GM10248 (cell line): ENCODE measurements around the gene WT1.

ENCODE experiments used
- CTCF ChIA-PET: fragments of 300-600 bp; sonication (Branson Sonifier 250); formaldehyde crosslinking; extraction: SDS; loops from one replicate; lab custom pipeline; 2021; ENCODE audit warnings: antibody characterized with exemption; lab: Yijun Ruan, JAX
- POLR2A ChIA-PET: fragments of 350-650 bp; sonication (Branson Sonifier 250); formaldehyde crosslinking; extraction: SDS; loops from one replicate; lab custom pipeline; 2020; ENCODE audit warnings: antibody characterized with exemption; lab: Yijun Ruan, JAX
- DNase-seq: peaks from one replicate; pipeline ENCODE4 v3.0.0; 2012; ENCODE audit errors: extremely low spot score
- TF ChIP-seq, protein P1 (sequence below): IDR thresholded peaks from 2 replicates; pipeline ENCODE4 v1.5.1; 2012; ENCODE audit warnings: mild to moderate bottlenecking, low read depth; ENCODE audit errors: extremely low read depth, missing control alignments, control extremely low read depth

The WT1 gene

DNA sequence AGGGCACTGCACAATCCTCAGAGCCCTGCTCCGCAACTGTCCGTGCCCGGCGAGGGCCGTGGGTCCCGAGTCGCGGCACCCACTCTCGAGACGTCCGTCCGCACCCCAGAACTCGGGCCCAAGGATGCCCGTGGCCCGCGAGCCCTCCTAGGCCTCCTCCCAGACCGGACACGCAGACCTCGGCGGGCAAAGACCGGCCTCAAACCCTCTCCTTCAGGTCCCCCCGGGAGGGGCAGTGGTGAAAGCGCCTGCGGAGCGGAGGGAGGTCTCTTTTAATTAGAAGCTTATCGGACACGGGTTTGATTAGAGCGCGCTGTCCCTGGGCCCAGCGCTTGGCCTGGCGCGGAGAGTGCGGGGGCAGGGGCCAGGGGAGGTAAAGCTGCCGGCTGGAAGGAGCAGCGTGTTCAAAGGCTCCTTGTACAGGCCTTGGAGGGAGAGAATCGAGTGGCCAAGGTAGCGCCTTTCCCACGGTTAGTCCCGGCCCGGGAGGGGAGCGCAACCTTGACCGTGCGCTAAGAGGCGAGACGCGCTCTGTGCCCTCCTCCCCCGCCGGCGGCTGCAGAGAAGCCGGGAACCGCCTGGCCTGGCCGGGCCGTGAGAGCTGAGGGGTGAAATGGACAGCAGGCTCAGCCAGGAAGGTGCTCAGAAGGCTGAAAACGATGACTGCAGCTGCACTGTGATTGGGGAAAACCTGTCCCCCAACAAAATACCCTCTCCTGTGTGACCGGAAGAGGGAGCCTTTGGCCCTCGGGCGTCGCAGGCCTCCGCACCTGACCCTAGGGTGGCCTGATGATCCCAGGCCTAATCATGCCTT, 4.6 kb downstream of the WT1 start:
- no peak for DNase-seq
- TF ChIP-seq, protein P1, sequence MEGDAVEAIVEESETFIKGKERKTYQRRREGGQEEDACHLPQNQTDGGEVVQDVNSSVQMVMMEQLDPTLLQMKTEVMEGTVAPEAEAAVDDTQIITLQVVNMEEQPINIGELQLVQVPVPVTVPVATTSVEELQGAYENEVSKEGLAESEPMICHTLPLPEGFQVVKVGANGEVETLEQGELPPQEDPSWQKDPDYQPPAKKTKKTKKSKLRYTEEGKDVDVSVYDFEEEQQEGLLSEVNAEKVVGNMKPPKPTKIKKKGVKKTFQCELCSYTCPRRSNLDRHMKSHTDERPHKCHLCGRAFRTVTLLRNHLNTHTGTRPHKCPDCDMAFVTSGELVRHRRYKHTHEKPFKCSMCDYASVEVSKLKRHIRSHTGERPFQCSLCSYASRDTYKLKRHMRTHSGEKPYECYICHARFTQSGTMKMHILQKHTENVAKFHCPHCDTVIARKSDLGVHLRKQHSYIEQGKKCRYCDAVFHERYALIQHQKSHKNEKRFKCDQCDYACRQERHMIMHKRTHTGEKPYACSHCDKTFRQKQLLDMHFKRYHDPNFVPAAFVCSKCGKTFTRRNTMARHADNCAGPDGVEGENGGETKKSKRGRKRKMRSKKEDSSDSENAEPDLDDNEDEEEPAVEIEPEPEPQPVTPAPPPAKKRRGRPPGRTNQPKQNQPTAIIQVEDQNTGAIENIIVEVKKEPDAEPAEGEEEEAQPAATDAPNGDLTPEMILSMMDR: no peak
- POLR2A ChIA-PET: no interaction called here
- CTCF ChIA-PET: interaction anchor here (1.0 to 1.3 kb wide), 2 partner anchors 9 to 10 kb away, joined by 4 read pairs; no protein-coding TSS in a partner anchor

DNA sequence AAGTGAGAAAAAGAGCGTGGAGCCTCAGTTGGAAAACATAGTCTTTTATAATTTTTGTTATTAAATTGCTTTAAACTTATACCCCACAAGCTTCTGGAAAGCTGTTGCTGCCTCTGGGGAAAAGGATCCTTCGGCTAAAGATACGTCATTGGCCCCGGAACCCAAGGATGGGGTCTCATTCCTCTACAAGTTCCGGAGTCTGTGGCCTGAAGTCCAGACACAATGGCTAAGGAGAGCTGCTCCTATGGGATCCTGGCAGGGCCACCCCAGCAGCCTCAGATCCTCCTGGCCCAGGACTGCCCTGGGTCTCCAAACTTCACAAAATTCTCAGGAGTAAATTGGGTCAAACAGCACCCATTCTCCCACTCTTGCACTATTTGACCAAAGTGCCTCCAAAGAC, 5.9 kb downstream of the WT1 start:
- TF ChIP-seq, protein P1: no peak
- no peak for DNase-seq
- ChIA-PET CTCF (interaction anchor here (1.0 kb wide), 1 partner anchor 10 kb away, joined by 4 read pairs; no protein-coding TSS in a partner anchor), POLR2A (no interaction called here)

GRCh38 chr11:32428665-32429303, 6.6 kb downstream of the WT1 start:
- ChIA-PET CTCF (no interaction called here), POLR2A (no interaction called here)
- TF ChIP-seq, protein P1: no peak
- no peak for DNase-seq

DNA sequence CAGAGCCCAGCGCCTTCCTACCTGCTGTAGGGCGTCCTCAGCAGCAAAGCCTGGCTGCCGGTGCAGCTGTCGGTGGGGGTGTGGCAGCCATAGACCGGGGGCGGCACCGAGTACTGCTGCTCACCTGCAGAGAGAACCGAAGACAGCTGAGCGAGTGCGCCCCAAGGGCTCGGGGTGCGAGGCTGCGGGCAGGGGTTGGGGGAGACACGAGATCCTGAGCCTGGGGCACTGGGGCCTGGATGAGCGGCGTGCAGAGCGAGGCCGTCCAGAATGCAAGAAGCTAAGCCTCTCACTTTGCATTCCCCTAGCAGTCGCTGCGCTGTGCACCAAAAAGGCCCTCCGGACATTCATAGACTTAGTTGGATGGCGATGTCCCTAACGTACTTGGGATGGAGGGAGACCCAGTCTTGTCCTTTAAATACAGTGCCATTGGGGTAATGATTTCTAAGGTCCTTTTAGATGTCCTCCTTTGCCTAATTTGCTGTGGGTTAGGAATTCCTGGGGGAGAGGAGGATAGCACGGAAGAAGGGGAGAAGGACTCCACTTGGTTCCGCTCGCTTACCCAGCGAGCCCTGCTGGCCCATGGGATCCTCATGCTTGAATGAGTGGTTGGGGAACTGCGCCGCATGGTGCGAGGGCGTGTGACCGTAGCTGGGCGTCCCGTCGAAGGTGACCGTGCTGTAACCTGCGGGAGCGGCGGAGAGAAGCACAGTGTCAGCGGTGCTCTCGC, 7.2 kb downstream of the WT1 start:
- TF ChIP-seq, protein P1: no peak
- ChIA-PET POLR2A (no interaction called here), CTCF (no interaction called here)
- no peak for DNase-seq

DNA sequence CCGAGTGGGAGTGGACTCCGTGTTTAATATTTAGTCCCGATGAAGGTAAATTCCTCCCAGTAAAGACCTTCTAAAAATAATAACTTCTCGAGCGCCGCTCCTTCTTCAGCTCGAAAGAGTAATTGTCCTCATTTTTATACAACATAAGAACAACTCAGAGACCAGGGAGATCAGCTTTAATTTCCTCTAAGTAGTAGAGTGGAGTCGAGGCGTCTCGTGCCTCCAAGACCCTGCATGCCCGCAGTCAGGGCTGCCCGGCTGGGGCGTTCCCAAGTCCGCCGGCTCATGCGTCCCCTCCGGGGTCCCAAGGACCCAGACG, 7.8 kb downstream of the WT1 start:
- TF ChIP-seq, protein P1: no peak
- ChIA-PET CTCF (no interaction called here), POLR2A (no interaction called here)
- no peak for DNase-seq

DNA sequence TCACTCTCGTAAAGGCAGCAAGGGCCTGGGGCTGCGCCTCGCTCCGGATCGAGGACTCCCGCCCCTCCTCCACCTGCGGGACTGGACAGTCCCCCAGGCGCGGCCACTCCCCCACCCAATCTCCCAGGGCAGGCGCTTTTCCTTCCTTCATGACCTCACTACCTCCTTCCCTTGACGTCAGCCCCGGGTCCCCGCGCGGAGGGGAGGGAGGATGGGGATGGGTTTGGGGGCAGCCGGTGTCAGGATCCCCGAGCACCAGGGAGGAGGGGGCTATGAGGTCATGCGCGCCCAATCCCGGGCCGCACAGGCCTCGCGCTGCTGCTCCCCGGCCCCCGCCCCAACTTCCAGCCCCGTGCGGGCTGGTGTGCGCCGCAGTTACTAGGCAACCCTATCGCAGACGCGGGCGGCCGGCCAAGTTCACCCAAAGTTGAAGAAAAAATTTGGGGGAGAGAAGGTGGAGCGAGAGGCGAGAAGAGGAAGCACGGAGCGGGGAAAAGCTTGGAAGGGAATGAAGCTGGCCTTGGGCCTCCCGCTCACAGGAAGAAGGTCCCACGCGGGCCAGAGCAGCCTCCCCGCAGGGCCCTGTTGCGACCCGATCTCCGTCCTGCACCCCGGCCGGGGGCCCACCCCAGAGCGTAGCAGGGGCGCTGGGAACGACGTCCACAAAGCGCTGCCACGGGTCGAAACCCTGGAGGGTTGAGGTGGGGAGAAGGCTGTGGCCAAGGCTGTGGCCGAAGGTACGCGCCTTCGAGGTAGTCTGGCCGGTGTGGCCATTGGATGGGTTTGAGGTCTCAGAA, 8.3 kb downstream of the WT1 start:
- no peak for DNase-seq
- TF ChIP-seq, protein P1: no peak
- POLR2A ChIA-PET: no interaction called here
- CTCF ChIA-PET: no interaction called here
